Endothelial cell (in vitro differentiated cells): Measurements from ENCODE around the gene CHIT1. TPM values are rescaled to one million over a fixed set of nuclear protein-coding genes. Genes with fewer than 3 reads are reported as not detected.
"Not testable (repeated sequence)": the region's sequence is repeated elsewhere in the genome, so short reads cannot be mapped to it uniquely, and the experiment has no call there.

Experiments used
- DNase-seq: peaks from one replicate; pipeline ENCODE4 v3.0.0; 2021; ENCODE audit warnings: low spot score
- H3K27ac Mint-ChIP-seq: one replicate; pipeline ENCODE4 v1.8.0; 2021; ENCODE audit warnings: mixed read lengths, inconsistent platforms; ENCODE audit not compliant: unreplicated experiment
- H3K27me3 Mint-ChIP-seq: one replicate; pipeline ENCODE4 v1.8.0; 2021; ENCODE audit warnings: mild to moderate bottlenecking, moderate library complexity, mixed read lengths, inconsistent platforms; ENCODE audit not compliant: unreplicated experiment
- H3K36me3 Mint-ChIP-seq: one replicate; pipeline ENCODE4 v1.8.0; 2021; ENCODE audit warnings: mild to moderate bottlenecking, low read depth, mixed read lengths, inconsistent platforms; ENCODE audit not compliant: unreplicated experiment
- H3K4me1 Mint-ChIP-seq: one replicate; pipeline ENCODE4 v1.8.0; 2021; ENCODE audit warnings: mild to moderate bottlenecking, mixed read lengths, inconsistent platforms; ENCODE audit not compliant: unreplicated experiment
- H3K4me3 Mint-ChIP-seq: one replicate; pipeline ENCODE4 v1.8.0; 2021; ENCODE audit warnings: mild to moderate bottlenecking, mixed read lengths, inconsistent platforms; ENCODE audit not compliant: unreplicated experiment
- H3K9me3 Mint-ChIP-seq: one replicate; pipeline ENCODE4 v1.8.0; 2021; ENCODE audit warnings: mixed read lengths, inconsistent platforms; ENCODE audit not compliant: unreplicated experiment
- CTCF ChIP-seq: fragments of 200-600 bp; sonication (generic); IDR thresholded peaks from one replicate; pipeline ENCODE4 v1.5.0; 2021; ENCODE audit warnings: antibody characterized with exemption; ENCODE audit not compliant: unreplicated experiment
- total RNA-seq: library from RNA; stranded (reverse); fragmentation: NEBNext Ultra II Directional; extraction: Animal tissue kit (Norgen Biotek cat#: 25700); gene quantifications from one replicate; pipeline ENCODE4 v1.2.1, GENCODE V29; 2021; ENCODE audit not compliant: unreplicated experiment

Gene CHIT1
- total RNA-seq, 1 donor from 2014 or later, result not detected

- TF ChIP-seq CTCF, result no peak
- Mint-ChIP-seq H3K36me3 (no peaks in the 10 kb centered on the region), H3K9me3 (no peaks in the 10 kb centered on the region), H3K4me3 (no peak overlapping the region), H3K27me3 (no peaks in the 10 kb centered on the region), H3K4me1 (no peaks in the 10 kb centered on the region), H3K27ac (no peak overlapping the region)
- DNase-seq, result no peak
Measured at GRCh38 chr1:203251466-203251865, 22.0 kb upstream of the CHIT1 start.

- no peak for TF ChIP-seq CTCF
- H3K27me3 Mint-ChIP-seq, result no peaks in the 10 kb centered on the region
- DNase-seq, result no peak
- H3K4me1 Mint-ChIP-seq, result no peaks in the 10 kb centered on the region
- H3K27ac Mint-ChIP-seq, result no peak overlapping the region
- H3K36me3 Mint-ChIP-seq, result no peaks in the 10 kb centered on the region
- H3K9me3 Mint-ChIP-seq, result no peaks in the 10 kb centered on the region
- no peak overlapping the region for H3K4me3 Mint-ChIP-seq
Measured at GRCh38 chr1:203250911-203251310, 21.4 kb upstream of the CHIT1 start.

- no peak overlapping the region for H3K27ac Mint-ChIP-seq
- H3K9me3 Mint-ChIP-seq, result no peaks in the 10 kb centered on the region
- no peaks in the 10 kb centered on the region for H3K4me1 Mint-ChIP-seq
- no peaks in the 10 kb centered on the region for H3K36me3 Mint-ChIP-seq
- no peak overlapping the region for H3K4me3 Mint-ChIP-seq
- TF ChIP-seq CTCF, result no peak
- no peak for DNase-seq
- H3K27me3 Mint-ChIP-seq, result no peaks in the 10 kb centered on the region
Measured at GRCh38 chr1:203244776-203245175, 15.3 kb upstream of the CHIT1 start.

GRCh38 chr1:203241708-203242107 lies 12.2 kb upstream of the CHIT1 start:
- H3K4me3 Mint-ChIP-seq, H3K36me3 Mint-ChIP-seq, H3K27me3 Mint-ChIP-seq, H3K4me1 Mint-ChIP-seq, DNase-seq, H3K27ac Mint-ChIP-seq, H3K9me3 Mint-ChIP-seq: not testable (repeated sequence)

- Mint-ChIP-seq H3K4me1 (no peaks in the 10 kb centered on the region), H3K27ac (no peak overlapping the region), H3K4me3 (no peak overlapping the region), H3K9me3 (peaks cover 5% of the 10 kb centered on the region), H3K27me3 (peaks cover 4% of the 10 kb centered on the region), H3K36me3 (peaks cover 7% of the 10 kb centered on the region)
- no peak for TF ChIP-seq CTCF
- no peak for DNase-seq
Measured at GRCh38 chr1:203239526-203240305, 10.2 kb upstream of the CHIT1 start.
